GM12878 (cell line): Measurements from ENCODE around the gene TBC1D1. TPM values are rescaled to one million over a fixed set of nuclear protein-coding genes. Genes with fewer than 3 reads are reported as not detected.

Experiments used
- ASH2L ChIP-seq: fragments of 300-600, 200-600 bp; sonication (generic); IDR thresholded peaks from 2 replicates; pipeline ENCODE4 v1.6.1; 2017; ENCODE audit warnings: low read depth, mild to moderate bottlenecking, borderline replicate concordance
- CBX3 ChIP-seq: fragments of 200-600 bp; sonication (generic); IDR thresholded peaks from 2 replicates; pipeline ENCODE4 v1.6.1; 2016; ENCODE audit warnings: low read depth, borderline replicate concordance
- CHD1 ChIP-seq: IDR thresholded peaks from 2 replicates; pipeline ENCODE4 v1.6.1; 2012; ENCODE audit warnings: low read depth, low read length, improper control_type of control experiment
- ETV6 ChIP-seq, 2 experiments: fragments of 450-650 bp in 1 of 2; IDR thresholded peaks in 1 of 2; conservative IDR thresholded peaks in 1 of 2; 2 replicates each; pipeline ENCODE4 v1.6.1; 2014; ENCODE audit warnings: antibody characterized with exemption in 1 of 2, borderline replicate concordance in 1 of 2, low read depth in 1 of 2, mild to moderate bottlenecking in 1 of 2, moderate library complexity in 1 of 2
- FOXM1 ChIP-seq: IDR thresholded peaks from 2 replicates; pipeline ENCODE4 v1.6.1; 2012; ENCODE audit warnings: low read depth, mild to moderate bottlenecking, inconsistent platforms, low read length, moderate library complexity
- MEF2B ChIP-seq: fragments of 450-650 bp; IDR thresholded peaks from 2 replicates; pipeline ENCODE4 v1.6.1; 2018; ENCODE audit warnings: mild to moderate bottlenecking, moderate library complexity; ENCODE audit not compliant: partially characterized antibody, poor library complexity, severe bottlenecking
- MTA2 ChIP-seq: fragments of 450-650 bp; IDR thresholded peaks from 2 replicates; pipeline ENCODE4 v1.6.1; 2016; ENCODE audit warnings: low read depth, mild to moderate bottlenecking, moderate library complexity
- MXI1 ChIP-seq: fragments of 150-350 bp; IDR thresholded peaks from 2 replicates; pipeline ENCODE4 v1.6.1; 2011; ENCODE audit warnings: low read depth, mild to moderate bottlenecking, inconsistent platforms, low read length, improper control_type of control experiment
- NBN ChIP-seq: fragments of 450-650 bp; IDR thresholded peaks from 2 replicates; pipeline ENCODE4 v1.6.1; 2016
- NFYA ChIP-seq: IDR thresholded peaks from 2 replicates; pipeline ENCODE4 v1.6.1; 2011; ENCODE audit warnings: low read depth, mild to moderate bottlenecking, low read length, improper control_type of control experiment, borderline replicate concordance
- NR2F1 ChIP-seq: fragments of 450-650 bp; conservative IDR thresholded peaks from 2 replicates; pipeline ENCODE4 v1.6.1; 2017; ENCODE audit warnings: mild to moderate bottlenecking
- POLR2AphosphoS5 ChIP-seq: IDR thresholded peaks from 2 replicates; pipeline ENCODE4 v1.6.1; 2011; ENCODE audit warnings: mild to moderate bottlenecking, low read length, inconsistent platforms
- POU2F2 ChIP-seq: IDR thresholded peaks from 3 replicates; pipeline ENCODE4 v1.6.1; 2011; ENCODE audit warnings: low read depth, mild to moderate bottlenecking, low read length, borderline replicate concordance
- RAD21 ChIP-seq: IDR thresholded peaks from 2 replicates; pipeline ENCODE4 v1.6.1; 2011; ENCODE audit warnings: mild to moderate bottlenecking, low read depth, low read length, moderate library complexity; ENCODE audit not compliant: insufficient read depth
- SIN3A ChIP-seq: IDR thresholded peaks from 2 replicates; pipeline ENCODE4 v1.6.1; 2012; ENCODE audit warnings: low read depth, low read length, improper control_type of control experiment
- SIX5 ChIP-seq: IDR thresholded peaks from 2 replicates; pipeline ENCODE4 v1.6.1; 2011; ENCODE audit warnings: mild to moderate bottlenecking, low read depth, low read length, moderate library complexity; ENCODE audit not compliant: severe bottlenecking
- SMAD5 ChIP-seq: IDR thresholded peaks from 2 replicates; pipeline ENCODE4 v1.6.1; 2016; ENCODE audit warnings: antibody characterized with exemption, low read depth
- SMARCA5 ChIP-seq: fragments of 450-650 bp; IDR thresholded peaks from 2 replicates; pipeline ENCODE4 v1.6.1; 2017; ENCODE audit warnings: mild to moderate bottlenecking
- SMC3 ChIP-seq: IDR thresholded peaks from 2 replicates; pipeline ENCODE4 v1.6.1; 2011; ENCODE audit warnings: low read length, improper control_type of control experiment, borderline replicate concordance
- TCF12 ChIP-seq: IDR thresholded peaks from 2 replicates; pipeline ENCODE4 v1.6.1; 2011; ENCODE audit warnings: low read depth, mild to moderate bottlenecking, low read length
- YY1 ChIP-seq: IDR thresholded peaks from 2 replicates; pipeline ENCODE4 v1.6.1; 2011; ENCODE audit warnings: low read depth, mild to moderate bottlenecking, low read length
- ZBED1 ChIP-seq: IDR thresholded peaks from 2 replicates; pipeline ENCODE4 v1.6.1; 2016; ENCODE audit warnings: borderline replicate concordance
- ZNF274 ChIP-seq: IDR thresholded peaks from one replicate; pipeline ENCODE4 v1.8.0; 2011; ENCODE audit not compliant: insufficient read length, insufficient read depth
- polyA plus RNA-seq, 11 experiments: library from polyadenylated mRNA; depleted of rRNA in 4 of 11; unstranded in 6 of 11; stranded (reverse) in 5 of 11; fragments of >200 nt; fragmentation: Nextera tagmentation in 4 of 11; fragmentation: Illumina TruSeq in 1 of 11; extraction: Ambion mirVana in 4 of 11; extraction: Trizol in 1 of 11; gene quantifications; 1 replicate in 1 of 11; 2 replicates in 10 of 11; pipeline versions ENCODE4 v1.2.1 to v1.2.3, GENCODE V29; 2011 to 2016; ENCODE audit warnings: inconsistent platforms in 2 of 11, missing spikeins in 2 of 11, low read depth in 1 of 11
- total RNA-seq, 4 experiments: library from RNA; depleted of rRNA in 3 of 4; stranded (reverse); fragments of >200 nt in 3 of 4; fragmentation: Illumina TruSeq in 1 of 4; extraction: Trizol in 1 of 4; gene quantifications; 2 replicates each; pipeline versions ENCODE4 v1.2.1 to v1.2.3, GENCODE V29; 2013 to 2021
- TF ChIP-seq, protein P1 (sequence below): fragments of 150-350 bp; IDR thresholded peaks from 2 replicates; pipeline ENCODE4 v1.6.1; 2016; ENCODE audit warnings: low read depth, low read length
- TF ChIP-seq, protein P2 (sequence below): fragments of 450-650 bp; IDR thresholded peaks from 2 replicates; pipeline ENCODE4 v1.6.1; 2017; ENCODE audit warnings: mild to moderate bottlenecking, moderate library complexity

The TBC1D1 gene
- total and polyA plus RNA-seq, 10 of the 15 experiments (the other 5 are each of a cell fraction or from before 2014, with no cell fraction given), result 5.3 to 102 (median 57.8) TPM

DNA sequence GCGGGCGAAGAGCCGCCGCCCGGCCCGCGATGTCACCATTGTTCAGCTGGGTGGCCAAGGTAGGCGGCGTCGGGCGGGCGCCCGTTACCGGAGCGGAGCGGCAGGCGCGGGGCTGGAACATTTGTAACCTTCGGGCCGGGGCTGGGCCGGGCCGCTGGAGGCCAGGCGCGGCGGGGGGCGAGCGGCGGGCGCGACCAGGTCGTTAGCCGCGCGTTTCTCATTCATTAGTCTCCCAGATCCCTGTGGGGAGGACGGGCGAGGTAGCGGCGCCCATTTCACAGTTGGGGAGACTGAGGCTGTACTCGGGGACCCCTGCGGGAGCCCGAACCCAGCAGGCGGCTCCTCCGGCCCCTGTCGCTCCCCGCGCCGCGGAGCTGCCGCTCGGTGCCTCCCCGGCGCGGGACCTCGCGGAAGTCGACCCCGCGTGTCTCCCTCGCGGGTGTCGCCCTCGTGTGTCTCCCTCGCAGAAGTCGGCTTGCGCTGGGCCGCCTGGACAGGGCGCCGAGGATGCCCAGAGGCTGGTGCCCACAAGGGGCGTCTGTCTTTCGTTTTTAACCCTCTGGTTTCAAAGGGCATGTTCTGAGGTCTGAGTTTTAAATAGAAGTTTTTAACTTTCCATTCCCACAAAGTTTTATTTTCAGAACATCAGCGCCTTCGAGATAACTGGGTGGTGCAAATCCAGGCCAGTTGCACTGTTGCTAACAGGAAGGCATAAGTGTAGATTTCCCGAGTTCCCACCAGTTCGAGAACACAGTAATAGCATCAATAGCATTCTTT is 86.8 kb downstream of the TBC1D1 start (continued):
- TF ChIP-seq SMC3, result peak; percentile 43; the same call in 1 of the 2 replicates
- TF ChIP-seq, protein P1, sequence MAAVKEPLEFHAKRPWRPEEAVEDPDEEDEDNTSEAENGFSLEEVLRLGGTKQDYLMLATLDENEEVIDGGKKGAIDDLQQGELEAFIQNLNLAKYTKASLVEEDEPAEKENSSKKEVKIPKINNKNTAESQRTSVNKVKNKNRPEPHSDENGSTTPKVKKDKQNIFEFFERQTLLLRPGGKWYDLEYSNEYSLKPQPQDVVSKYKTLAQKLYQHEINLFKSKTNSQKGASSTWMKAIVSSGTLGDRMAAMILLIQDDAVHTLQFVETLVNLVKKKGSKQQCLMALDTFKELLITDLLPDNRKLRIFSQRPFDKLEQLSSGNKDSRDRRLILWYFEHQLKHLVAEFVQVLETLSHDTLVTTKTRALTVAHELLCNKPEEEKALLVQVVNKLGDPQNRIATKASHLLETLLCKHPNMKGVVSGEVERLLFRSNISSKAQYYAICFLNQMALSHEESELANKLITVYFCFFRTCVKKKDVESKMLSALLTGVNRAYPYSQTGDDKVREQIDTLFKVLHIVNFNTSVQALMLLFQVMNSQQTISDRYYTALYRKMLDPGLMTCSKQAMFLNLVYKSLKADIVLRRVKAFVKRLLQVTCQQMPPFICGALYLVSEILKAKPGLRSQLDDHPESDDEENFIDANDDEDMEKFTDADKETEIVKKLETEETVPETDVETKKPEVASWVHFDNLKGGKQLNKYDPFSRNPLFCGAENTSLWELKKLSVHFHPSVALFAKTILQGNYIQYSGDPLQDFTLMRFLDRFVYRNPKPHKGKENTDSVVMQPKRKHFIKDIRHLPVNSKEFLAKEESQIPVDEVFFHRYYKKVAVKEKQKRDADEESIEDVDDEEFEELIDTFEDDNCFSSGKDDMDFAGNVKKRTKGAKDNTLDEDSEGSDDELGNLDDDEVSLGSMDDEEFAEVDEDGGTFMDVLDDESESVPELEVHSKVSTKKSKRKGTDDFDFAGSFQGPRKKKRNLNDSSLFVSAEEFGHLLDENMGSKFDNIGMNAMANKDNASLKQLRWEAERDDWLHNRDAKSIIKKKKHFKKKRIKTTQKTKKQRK, result no peak
- no peak for TF ChIP-seq NBN
- TF ChIP-seq RAD21, result peak; percentile 66
- TF ChIP-seq CHD1, result no peak
- no peak for TF ChIP-seq SMAD5
- no peak for TF ChIP-seq YY1
- TF ChIP-seq NR2F1, result peak; percentile 74
- 0 out of 2 replicates have a peak, but pooled peaks have one; percentile 37 for TF ChIP-seq ASH2L
- TF ChIP-seq TCF12, result peak; percentile 36; the same call in 1 of the 2 replicates
- no peak for TF ChIP-seq FOXM1
- 0 out of 2 replicates have a peak, but pooled peaks have one; percentile 27 for TF ChIP-seq POLR2AphosphoS5
- TF ChIP-seq, protein P2, sequence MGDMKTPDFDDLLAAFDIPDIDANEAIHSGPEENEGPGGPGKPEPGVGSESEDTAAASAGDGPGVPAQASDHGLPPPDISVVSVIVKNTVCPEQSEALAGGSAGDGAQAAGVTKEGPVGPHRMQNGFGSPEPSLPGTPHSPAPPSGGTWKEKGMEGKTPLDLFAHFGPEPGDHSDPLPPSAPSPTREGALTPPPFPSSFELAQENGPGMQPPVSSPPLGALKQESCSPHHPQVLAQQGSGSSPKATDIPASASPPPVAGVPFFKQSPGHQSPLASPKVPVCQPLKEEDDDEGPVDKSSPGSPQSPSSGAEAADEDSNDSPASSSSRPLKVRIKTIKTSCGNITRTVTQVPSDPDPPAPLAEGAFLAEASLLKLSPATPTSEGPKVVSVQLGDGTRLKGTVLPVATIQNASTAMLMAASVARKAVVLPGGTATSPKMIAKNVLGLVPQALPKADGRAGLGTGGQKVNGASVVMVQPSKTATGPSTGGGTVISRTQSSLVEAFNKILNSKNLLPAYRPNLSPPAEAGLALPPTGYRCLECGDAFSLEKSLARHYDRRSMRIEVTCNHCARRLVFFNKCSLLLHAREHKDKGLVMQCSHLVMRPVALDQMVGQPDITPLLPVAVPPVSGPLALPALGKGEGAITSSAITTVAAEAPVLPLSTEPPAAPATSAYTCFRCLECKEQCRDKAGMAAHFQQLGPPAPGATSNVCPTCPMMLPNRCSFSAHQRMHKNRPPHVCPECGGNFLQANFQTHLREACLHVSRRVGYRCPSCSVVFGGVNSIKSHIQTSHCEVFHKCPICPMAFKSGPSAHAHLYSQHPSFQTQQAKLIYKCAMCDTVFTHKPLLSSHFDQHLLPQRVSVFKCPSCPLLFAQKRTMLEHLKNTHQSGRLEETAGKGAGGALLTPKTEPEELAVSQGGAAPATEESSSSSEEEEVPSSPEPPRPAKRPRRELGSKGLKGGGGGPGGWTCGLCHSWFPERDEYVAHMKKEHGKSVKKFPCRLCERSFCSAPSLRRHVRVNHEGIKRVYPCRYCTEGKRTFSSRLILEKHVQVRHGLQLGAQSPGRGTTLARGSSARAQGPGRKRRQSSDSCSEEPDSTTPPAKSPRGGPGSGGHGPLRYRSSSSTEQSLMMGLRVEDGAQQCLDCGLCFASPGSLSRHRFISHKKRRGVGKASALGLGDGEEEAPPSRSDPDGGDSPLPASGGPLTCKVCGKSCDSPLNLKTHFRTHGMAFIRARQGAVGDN, result peak; percentile 61; the same call in 1 of the 2 replicates
- TF ChIP-seq POU2F2, result 0 out of 3 replicates have a peak, but pooled peaks have one; percentile 24
- TF ChIP-seq NFYA, result no peak
- TF ChIP-seq SIX5, result no peak
- TF ChIP-seq SMARCA5, result peak; percentile 94; the same call in 1 of the 2 replicates
- TF ChIP-seq MEF2B, result no peak
- no peak for TF ChIP-seq ZBED1
- peak in 1 of 2 experiments; percentile 34; a peak in 1 of 4 replicates for TF ChIP-seq ETV6 (conservative IDR thresholded peaks at IDR 0.05 in 1 of 2, IDR thresholded peaks at IDR 0.05 in 1 of 2; ENCODE audit: borderline replicate concordance in 1 of 2, low read depth in 1 of 2)
- no peak for TF ChIP-seq MTA2
- TF ChIP-seq CBX3, result no peak
- no peak for TF ChIP-seq SIN3A
- TF ChIP-seq MXI1, result no peak
- no peak for TF ChIP-seq ZNF274
